HG02970 (cell line): ENCODE measurements around the gene IER2.
A peak's percentile ranks its signal among the peaks of the same experiment; 100 is the strongest.

ENCODE experiments used
- ATAC-seq: cut with Tn5 transposase; IDR thresholded peaks from one replicate; pipeline ENCODE4 v1.9.1; 2021; ENCODE audit warnings: mild to moderate bottlenecking, moderate library complexity, moderate number of reproducible peaks; ENCODE audit not compliant: unreplicated experiment, low FRiP score

Gene IER2, protein sequence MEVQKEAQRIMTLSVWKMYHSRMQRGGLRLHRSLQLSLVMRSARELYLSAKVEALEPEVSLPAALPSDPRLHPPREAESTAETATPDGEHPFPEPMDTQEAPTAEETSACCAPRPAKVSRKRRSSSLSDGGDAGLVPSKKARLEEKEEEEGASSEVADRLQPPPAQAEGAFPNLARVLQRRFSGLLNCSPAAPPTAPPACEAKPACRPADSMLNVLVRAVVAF

DNA sequence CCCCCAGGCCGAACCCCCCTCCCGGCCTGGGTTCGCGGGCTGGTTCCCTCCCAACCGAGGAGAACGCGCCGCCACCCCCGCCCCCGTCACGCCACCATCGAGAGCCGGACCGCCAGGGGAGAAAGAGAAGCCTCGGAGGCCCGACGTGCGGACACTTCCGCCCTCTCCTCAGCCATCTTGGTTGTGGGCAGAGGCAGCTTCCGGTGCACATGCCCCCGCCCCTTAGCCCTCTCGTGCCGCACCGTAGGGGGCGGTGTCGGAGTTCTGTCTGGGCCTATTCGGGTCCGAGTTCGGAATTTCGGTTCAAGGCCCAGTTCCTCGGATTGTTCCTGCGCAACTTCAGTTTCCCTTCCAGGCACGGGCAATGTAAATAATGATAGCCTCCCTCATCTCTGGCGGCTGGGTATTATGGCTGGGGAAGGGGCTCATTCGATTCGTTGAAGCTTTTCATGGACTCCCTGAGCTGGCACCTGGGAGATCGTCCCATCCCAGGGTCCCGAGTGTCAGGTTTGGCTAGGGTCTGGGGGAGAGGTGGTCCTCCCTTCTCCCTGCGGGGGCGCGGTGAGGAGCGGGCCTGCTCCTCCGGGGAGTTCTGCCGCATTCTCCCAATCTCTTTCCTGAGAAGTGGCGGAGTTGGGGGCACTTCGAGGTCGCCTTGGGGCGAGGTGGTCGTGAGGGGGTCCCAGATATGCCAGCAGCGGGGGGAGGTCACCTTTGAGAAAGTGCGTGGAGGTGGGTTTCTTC lies at the start of gene IER2, which contains the start of gene STX10:
Gene IER2 (plus strand): TSS at position 225 of the 744 bp plus-strand sequence. CDS start 2,776 bp downstream, outside the sequence.
Gene STX10 (minus strand): TSS at position 189 of the 744 bp plus-strand sequence. CDS start 202 bp downstream, outside the sequence.
- ATAC-seq: peak; percentile 28

GRCh38 chr19:13100841-13101589 lies 49.2 kb upstream of the IER2 start:
- no peak for ATAC-seq

DNA sequence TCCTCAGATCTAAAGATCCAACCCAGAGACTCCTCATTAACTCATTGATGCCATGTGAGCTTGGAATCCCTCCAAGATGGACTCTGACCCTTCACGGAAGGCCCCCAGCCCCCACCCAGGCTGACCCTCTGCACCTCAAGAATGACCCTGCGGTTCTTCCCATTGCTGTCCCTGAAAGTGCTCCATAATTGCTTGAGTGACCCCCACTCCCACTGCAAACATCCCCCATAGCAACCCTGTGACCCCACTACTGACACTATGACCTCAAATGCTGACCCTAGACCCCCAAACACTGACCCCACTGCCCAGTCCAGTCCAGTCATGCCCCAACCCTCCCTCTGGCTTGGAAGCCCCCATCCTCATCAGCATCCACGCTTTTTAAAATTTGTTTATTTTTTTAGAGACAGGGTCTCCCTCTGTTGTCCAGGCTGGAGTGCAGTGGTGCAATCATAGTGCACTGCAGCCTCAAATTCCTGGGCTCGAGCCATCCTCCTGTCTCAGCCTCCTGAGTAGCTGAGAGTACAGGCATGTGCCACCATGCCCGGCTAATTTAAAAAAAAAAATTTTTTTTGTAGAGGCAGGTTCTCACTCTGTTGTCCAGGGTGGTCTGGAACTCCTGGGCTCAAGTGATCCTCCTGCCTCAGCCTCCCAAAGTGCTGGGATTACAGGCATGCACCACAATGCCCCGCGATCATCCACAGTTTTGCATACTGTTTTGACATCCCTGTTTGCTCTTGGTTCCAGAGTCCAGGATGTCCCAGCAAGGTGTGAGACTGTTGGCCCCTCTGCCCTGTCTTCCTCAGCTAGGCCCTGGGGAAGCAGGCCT lies 48.4 kb upstream of the IER2 start:
- no peak for ATAC-seq

- no peak for ATAC-seq
Measured at GRCh38 chr19:13102416-13102665, 47.9 kb upstream of the IER2 start.

- ATAC-seq: no peak
Measured at GRCh38 chr19:13102666-13103580, 47.3 kb upstream of the IER2 start, which contains the start of gene LYL1. Gene LYL1 (minus strand): TSS chr19:13102858. CDS start chr19:13101171, 1,687 bp downstream.

DNA sequence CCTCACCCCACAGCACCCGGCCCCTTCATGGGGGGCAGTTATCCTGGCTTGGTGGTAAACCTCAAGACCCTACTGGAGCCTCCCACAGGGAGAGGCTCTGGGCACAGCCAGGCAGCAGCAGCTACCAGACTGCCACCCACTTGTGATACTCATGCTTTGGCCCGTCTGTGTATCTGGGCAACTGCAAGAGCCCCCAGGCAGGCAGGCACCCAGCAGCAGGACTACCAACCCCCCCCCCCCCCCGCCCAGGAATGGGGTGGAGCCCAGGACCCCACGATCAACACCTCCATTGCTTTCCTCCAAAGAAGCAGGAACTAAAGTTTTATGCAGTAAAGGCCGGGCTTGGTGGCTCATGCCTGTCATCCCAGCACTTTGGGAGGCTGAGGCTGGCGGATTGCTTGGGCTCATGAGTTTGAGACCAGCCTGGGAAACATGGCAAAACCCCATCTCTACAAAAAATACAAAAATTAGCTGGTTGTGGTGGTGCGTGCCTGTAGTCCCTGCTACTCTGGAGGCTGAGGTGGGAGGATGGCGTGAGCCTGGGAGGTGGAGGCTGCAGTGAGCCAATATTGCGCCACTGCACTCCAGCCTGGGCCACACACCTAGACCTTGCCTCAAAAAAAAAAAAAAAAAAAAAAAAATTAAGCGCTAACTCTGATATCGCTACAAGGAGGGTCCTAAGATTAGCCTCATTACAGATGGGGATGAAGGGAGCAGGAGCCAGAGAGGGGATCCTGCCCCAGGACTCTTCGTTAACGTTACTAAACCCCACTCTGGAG lies 46.4 kb upstream of the IER2 start:
- ATAC-seq: no peak

DNA sequence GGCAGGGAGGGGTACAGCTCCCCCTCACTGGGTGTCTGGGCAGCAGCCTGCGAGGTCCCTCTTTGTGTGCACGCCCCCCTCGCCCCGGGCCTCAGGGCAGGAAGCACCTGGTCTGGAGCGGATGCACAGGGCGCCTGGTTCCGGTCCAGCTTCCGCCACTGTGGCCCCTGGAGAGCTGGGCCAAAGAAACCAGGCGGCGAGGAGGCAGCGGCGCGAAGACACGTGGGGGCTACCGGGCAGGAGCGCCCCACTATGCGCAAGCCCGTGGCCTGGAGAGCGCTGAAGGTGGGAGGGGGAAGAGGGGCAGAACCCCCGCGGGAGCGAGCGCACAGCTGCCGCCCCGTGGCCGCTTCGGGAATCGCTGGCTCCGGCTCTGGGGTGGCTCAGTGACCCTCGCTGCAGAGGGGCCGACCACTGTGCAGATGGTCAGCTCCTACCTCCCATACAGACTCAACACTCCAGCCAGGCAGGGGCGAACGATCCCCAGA lies 45.8 kb upstream of the IER2 start:
- peak; percentile 44 for ATAC-seq

DNA sequence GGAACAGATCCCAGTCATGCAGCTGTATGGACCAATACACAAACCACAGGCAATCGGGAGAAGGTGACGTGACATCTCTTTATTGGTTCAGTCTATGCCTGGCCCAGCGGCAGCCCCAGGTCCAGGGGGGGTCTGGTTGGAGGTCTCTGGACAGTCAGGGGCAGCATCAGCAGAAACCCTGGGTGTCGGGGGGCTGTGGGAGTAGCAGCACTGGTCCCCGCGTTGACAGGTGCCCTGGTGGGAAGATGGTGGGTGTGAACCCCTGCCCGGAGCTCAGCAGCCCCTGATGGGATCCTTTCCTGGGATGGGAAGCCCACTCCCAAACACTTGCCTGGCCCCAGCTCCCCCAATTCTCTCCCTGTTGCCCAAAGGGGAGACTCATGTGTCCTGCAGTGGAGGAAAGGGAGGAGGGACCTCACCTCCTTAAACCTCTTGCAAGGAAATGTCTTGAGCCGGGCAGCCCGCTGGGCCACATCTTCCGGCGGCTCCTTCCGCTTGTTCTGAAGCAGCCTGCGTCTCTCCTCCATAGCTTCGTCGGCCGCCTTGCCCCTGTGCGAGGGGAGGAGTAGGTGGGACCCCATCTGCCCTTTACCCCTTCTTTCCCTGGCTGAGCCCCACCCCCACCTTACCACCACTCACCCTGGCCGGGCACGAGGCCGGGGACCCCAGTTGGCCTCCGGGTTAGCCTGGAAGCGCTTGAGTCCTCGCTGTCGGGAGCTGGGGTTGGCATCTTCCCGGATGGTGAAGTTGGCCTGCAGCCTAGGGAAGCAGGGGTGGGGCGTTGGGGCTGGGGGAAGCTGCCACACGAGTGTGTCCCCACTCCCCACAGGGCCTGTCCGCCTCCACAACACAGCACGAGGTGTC lies 45.1 kb upstream of the IER2 start:
- ATAC-seq: no peak

DNA sequence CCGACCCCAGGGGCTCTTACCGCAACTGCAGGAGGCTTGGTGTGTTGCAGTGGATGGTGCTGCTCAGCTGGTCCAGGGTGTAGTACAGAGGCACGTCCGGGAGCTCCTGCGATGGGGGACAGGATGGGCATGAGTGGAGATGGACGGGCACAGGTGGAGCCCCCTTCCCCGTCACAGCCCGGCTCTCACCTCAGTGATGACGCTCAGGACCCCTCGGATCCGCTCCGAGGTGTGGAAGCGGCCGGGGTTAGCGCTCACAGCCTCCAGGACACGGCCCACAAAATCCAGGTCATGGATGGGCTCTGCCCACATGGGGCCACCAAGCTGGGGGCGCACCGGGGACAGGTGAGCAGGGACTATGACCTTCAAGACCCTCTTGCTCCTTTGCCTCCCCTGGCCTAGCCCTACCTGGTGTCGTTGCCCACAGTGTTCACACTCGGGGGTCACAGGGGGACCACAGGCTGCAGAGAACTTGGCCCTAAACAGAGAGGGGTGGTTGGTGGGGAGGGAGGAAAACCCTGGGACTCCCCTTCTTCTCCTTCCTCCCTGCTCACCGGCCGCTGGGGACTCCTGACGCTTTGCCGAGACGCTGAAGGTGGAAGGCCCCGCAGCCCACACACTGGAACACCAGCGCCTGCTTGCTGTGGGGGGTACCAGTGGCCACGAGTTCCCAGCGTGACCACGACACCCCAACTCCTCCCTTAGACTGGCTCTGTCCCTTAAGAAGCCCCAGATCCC lies 40.7 kb upstream of the IER2 start:
- no peak for ATAC-seq

DNA sequence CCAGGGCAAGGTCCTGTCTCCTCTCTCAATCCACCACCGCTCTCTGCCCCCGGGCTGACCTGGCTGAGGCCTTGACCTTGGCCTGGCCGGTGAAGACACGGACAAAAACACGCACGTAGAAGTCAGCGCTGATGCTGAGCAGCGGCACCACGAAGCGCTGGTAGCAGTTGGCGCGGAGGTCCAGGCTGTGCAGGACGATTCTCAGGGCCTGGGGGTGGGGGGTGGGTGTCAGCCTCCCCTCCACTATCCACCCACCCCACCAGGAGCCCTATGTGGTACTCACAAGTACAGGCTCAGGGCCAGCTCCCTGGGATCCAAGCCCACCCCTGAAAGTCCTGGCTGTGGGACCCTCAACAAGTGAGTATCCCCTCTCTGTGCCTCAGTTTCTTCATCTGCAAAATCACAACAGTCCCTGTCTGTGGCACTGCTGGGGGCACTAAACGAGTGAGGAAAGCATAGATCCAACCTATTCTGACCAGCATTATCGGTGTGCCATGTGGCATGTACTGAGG lies 40.1 kb upstream of the IER2 start:
- ATAC-seq: no peak

DNA sequence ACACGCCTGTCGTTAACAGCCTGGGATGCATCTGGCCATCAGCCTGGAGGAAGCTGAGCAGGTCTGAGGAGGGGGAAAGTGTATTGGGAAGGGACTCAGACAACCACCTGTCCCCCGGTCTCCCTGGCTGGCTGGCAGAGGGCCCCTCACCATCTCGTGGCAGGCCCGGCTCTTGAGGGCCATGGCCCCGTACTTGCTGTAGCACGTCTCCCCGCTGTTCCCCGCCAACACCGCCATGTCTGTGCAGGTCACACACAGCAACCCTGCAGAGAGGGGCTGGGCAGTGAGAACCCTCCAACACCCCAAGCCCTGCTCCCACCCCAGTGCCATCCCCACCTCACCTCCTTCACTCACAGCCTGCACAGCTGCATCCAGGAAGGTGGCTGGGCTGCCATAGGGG lies 37.7 kb upstream of the IER2 start:
- no peak for ATAC-seq

DNA sequence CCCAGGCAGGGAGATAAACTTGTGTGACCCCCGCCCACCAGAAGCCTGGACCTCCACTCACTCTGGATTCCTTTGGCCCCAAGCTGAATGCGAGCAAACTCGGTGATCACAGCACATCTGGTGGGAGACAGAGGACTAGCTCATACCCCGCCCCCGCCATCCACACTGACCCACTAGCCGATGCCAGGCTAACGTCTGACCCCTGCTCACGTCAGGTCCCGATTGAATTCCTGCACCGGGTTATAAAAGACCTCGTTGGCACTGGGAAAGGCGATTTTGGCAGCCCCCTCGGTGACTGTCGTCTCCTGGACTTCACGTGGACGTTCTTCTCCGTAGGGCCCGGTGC lies 34.3 kb upstream of the IER2 start:
- ATAC-seq: no peak

- ATAC-seq: peak; percentile 47
Measured at GRCh38 chr19:13116282-13117175, 33.7 kb upstream of the IER2 start, which contains the start of gene TRMT1. Gene TRMT1 (minus strand): TSS chr19:13116740. CDS start chr19:13116399, 341 bp downstream.

GRCh38 chr19:13117176-13117771 lies 32.9 kb upstream of the IER2 start:
- no peak for ATAC-seq

GRCh38 chr19:13117772-13118423 lies 32.3 kb upstream of the IER2 start, which contains the start of gene NACC1:
Gene NACC1 (plus strand): TSS chr19:13118264. CDS start chr19:13135208, 16,944 bp downstream.
- peak; percentile 76 for ATAC-seq
